ENCODE data around the gene ZXDC. TPM values are rescaled to one million over a fixed set of nuclear protein-coding genes. Genes with fewer than 3 reads are reported as not detected.

ZXDC gene
- total and polyA plus RNA-seq, 9 of the 15 experiments (the other 6 are each of a cell fraction or from before 2014, with no cell fraction given) = 0.59 to 13.4 (median 7.3) TPM

DNA sequence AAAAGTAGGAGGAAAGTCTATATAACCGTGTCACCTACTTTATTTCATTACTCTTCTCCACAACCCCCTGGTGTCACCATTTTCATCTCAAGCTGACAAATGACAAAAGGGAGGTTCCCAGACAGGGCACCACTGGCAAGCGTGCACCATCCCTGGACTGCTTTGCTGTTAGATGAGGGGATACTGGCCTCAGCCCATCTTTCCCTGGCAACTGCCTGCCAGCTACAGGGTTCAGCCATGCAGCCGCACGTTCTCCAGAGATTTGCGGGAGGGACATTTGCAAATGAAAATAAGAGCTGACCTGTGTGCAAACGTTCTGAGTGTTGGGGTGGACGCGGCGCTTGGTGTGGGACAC lies 41.2 kb upstream of the ZXDC start:
- ChIA-PET POLR2A (no interaction called here), CTCF (ENCODE audit: low intra/inter-chr PET ratio) (no interaction called here)

DNA sequence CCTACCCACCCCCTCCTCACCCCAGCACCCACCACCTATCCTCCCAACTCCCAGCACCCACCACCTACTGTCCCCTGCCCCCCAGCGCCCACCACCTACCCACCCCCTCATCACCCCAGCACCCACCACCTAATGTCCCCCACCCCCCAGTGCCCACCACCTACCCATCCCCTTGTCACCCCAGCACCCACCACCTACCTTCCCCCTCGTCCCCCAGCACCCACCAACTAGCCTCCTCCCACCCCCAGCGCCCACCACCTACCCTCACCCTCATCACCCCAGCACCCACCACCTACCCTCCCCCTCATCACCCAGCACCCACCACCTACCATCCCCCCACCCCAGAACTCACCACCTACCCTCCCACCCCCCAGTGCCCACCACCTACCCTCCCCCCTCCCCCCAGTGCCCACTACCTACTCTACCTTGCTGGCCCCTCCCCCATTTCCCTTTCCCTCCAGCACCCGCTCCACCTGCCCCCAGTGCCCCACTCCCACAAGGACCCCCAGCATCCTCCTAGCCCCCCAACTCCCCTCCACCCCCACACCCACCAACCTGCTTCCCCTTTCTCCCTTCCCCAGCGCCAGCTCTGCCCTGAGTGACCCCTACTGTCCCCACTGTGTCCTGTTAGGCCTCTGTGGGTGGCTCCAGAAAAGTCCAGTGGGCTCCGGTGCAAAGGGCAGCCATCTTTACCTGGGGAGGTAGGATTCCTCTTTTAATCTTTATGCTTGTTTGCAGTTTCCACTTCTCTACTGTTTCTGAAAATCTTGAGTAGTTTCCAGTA lies 40.7 kb upstream of the ZXDC start:
- Histone ChIP-seq H3K9me1 (ENCODE audit: control insufficient read depth, insufficient read depth, low read length) (no peaks in the 10 kb centered on the region), H3K4me1 (replicated peaks in 1 of 2; ENCODE audit: control insufficient read depth in 2 of 2, insufficient read depth in 2 of 2, low read length in 2 of 2) (no peaks in the 10 kb centered on the region), H3K36me3 (ENCODE audit: control insufficient read depth, insufficient read depth, low read length) (no peaks in the 10 kb centered on the region), H3K79me2 (ENCODE audit: control insufficient read depth, insufficient read depth, low read length) (no peaks in the 10 kb centered on the region), H4K20me1 (replicated peaks; ENCODE audit: control insufficient read depth, insufficient read depth, low read length) (no peaks in the 10 kb centered on the region), H3K4me3 (no peak overlapping the region), H3K9ac (ENCODE audit: insufficient read depth in 1 of 2, low read depth in 2 of 2, low read length in 2 of 2) (no peak overlapping the region), H2AFZ (ENCODE audit: low read depth, low read length) (no peak overlapping the region), H3K27ac (ENCODE audit: extremely low read depth, low read depth, low read length) (no peak overlapping the region), H3K4me2 (ENCODE audit: insufficient read depth, low read length) (no peak overlapping the region), H3K27me3 (ENCODE audit: control insufficient read depth in 2 of 2, insufficient read depth in 2 of 2, low read length in 2 of 2) (peaks cover 2 to 30% of the 10 kb centered on the region in 2 experiments; a peak in 3 of 5 replicates), H3K9me3 (replicated peaks; ENCODE audit: control insufficient read depth, insufficient read depth, low read depth, low read length) (no peaks in the 10 kb centered on the region)
- no peak for ATAC-seq
- CTCF ChIA-PET (ENCODE audit: low intra/inter-chr PET ratio) = no interaction called here
- POLR2A ChIA-PET = no interaction called here
- no peak for DNase-seq (ENCODE audit: extremely low read depth in 1 of 4, low spot score in 3 of 4)
- no peak for FAIRE-seq
- BruUV-seq (replicated peaks) = no TSS peak
- intact Hi-C loops (cut with micrococcal nuclease) = no loop called here
- 0% methylated on average over 2 of the region's 6 CpGs for WGBS (ENCODE audit: insufficient coverage, low coverage, missing lambda C conversion rate)
- in situ Hi-C loops (cut with MboI) = no loop called here
- TF ChIP-seq ZC3H4 (CRISPR knock-in tag; IDR thresholded peaks at IDR 0.05; ENCODE audit: borderline replicate concordance) = no peak
- TF ChIP-seq ZNF354B (CRISPR knock-in tag; IDR thresholded peaks at IDR 0.05) = no peak
- no peak for TF ChIP-seq CBFA2T2 (conservative IDR thresholded peaks at IDR 0.05)
- TF ChIP-seq PPARD (CRISPR knock-in tag; IDR thresholded peaks at IDR 0.05) = no peak
- no peak for TF ChIP-seq MAFK (IDR thresholded peaks at IDR 0.05; ENCODE audit: low read length)
- TF ChIP-seq ZNF324 (CRISPR knock-in tag; IDR thresholded peaks at IDR 0.05) = no peak
- TF ChIP-seq HDAC2 (IDR thresholded peaks at IDR 0.05) = no peak
- no peak for TF ChIP-seq MLX (CRISPR knock-in tag; conservative IDR thresholded peaks at IDR 0.05)
- no peak for TF ChIP-seq THRAP3 (IDR thresholded peaks at IDR 0.05; ENCODE audit: borderline replicate concordance)
- TF ChIP-seq STAT5A (IDR thresholded peaks at IDR 0.05; ENCODE audit: borderline replicate concordance, low read length) = no peak
- no peak for TF ChIP-seq DLX4 (CRISPR knock-in tag; IDR thresholded peaks at IDR 0.05)
- no peak for TF ChIP-seq FOXA3 (CRISPR knock-in tag; conservative IDR thresholded peaks at IDR 0.05 in 1 of 2, IDR thresholded peaks at IDR 0.05 in 1 of 2)
- TF ChIP-seq PURB (CRISPR knock-in tag; IDR thresholded peaks at IDR 0.05; ENCODE audit: low read depth) = no peak
- no peak for TF ChIP-seq DPF2 (IDR thresholded peaks at IDR 0.05)

More for the DNA sequence above, 41.2 kb upstream of the ZXDC start:
- ATAC-seq (no peak), DNase-seq (ENCODE audit: extremely low read depth in 1 of 4, low spot score in 3 of 4) (no peak), FAIRE-seq (no peak)
- no peak for TF ChIP-seq GATAD2B (IDR thresholded peaks at IDR 0.05; ENCODE audit: borderline replicate concordance)
- no peak for TF ChIP-seq KDM4B (IDR thresholded peaks at IDR 0.05; ENCODE audit: borderline replicate concordance in 2 of 2, low read depth in 1 of 2)
- TF ChIP-seq SIN3B (IDR thresholded peaks at IDR 0.05; ENCODE audit: low read depth) = no peak
- no peak for TF ChIP-seq RBM25 (IDR thresholded peaks at IDR 0.05; ENCODE audit: low read depth, low read length, severe bottlenecking)
- TF ChIP-seq XRCC4 (IDR thresholded peaks at IDR 0.05; ENCODE audit: extremely low read depth, insufficient read depth, insufficient read length) = no peak
- Histone ChIP-seq H3K9ac (ENCODE audit: insufficient read depth in 1 of 2, low read depth in 2 of 2, low read length in 2 of 2) (no peak overlapping the region), H4K20me1 (replicated peaks; ENCODE audit: control insufficient read depth, insufficient read depth, low read length) (0 out of 2 replicates have a peak, but pooled peaks cover 2% of the 10 kb centered on the region), H3K79me2 (ENCODE audit: control insufficient read depth, insufficient read depth, low read length) (no peaks in the 10 kb centered on the region), H3K27me3 (ENCODE audit: control insufficient read depth in 2 of 2, insufficient read depth in 2 of 2, low read length in 2 of 2) (peaks cover 2 to 29% of the 10 kb centered on the region in 2 experiments; a peak in 3 of 5 replicates), H3K9me3 (replicated peaks; ENCODE audit: control insufficient read depth, insufficient read depth, low read depth, low read length) (no peaks in the 10 kb centered on the region), H3K36me3 (ENCODE audit: control insufficient read depth, insufficient read depth, low read length) (no peaks in the 10 kb centered on the region), H3K9me1 (ENCODE audit: control insufficient read depth, insufficient read depth, low read length) (no peaks in the 10 kb centered on the region), H3K27ac (ENCODE audit: extremely low read depth, low read depth, low read length) (no peak overlapping the region), H2AFZ (ENCODE audit: low read depth, low read length) (no peak overlapping the region), H3K4me2 (ENCODE audit: insufficient read depth, low read length) (no peak overlapping the region), H3K4me1 (replicated peaks in 1 of 2; ENCODE audit: control insufficient read depth in 2 of 2, insufficient read depth in 2 of 2, low read length in 2 of 2) (no peaks in the 10 kb centered on the region), H3K4me3 (no peak overlapping the region)
- BruUV-seq (replicated peaks) = no TSS peak
- intact Hi-C loops (cut with micrococcal nuclease) (no loop called here), in situ Hi-C loops (cut with MboI) (no loop called here)
- WGBS (ENCODE audit: insufficient coverage, low coverage, missing lambda C conversion rate) = 0% methylated on average over 5 of the region's 9 CpGs
